ENCODE measurements around the gene IGSF3. TPM values are rescaled to one million over a fixed set of nuclear protein-coding genes. Genes with fewer than 3 reads are reported as not detected.

Gene IGSF3
- total RNA-seq, 1 donor from 2014 or later = 27.2 TPM

DNA sequence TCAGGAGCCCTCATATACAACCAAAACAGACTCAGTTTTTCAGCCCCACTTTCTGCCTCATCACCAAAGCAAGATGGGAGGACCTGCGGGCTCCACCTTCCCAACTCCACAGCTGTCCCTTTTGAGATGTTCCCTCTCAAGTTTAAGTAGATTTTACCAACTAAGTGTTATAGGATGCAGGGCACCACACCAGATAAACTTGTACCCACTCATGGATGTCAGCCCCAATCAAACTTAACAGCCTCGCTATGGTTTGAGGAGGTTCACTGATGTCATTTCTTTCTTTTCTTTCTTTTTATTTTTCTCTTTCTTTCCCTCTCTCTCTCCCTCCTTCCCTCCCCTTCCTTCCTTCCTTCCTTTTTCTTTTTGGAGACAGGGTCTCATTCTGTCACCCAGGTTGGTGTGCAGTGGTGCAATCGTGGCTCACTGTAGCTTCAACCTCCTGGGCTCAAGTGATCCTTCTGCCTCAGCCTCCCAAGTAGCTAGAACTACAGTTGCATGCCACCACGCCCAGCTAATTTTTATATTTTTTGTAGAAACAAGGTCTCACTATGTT lies 110.1 kb downstream of the IGSF3 start:
- Mint-ChIP-seq H3K27me3 (ENCODE audit: low read depth) (no peaks in the 10 kb centered on the region), H3K36me3 (ENCODE audit: low read depth) (peaks cover 1% of the 10 kb centered on the region), H3K4me1 (no peaks in the 10 kb centered on the region), H3K27ac (ENCODE audit: unreplicated experiment) (no peak overlapping the region), H3K9me3 (peaks cover 1% of the 10 kb centered on the region), H3K4me3 (no peak overlapping the region)
- no peak for DNase-seq (ENCODE audit: low read depth, low spot score)
- TF ChIP-seq CTCF (conservative IDR thresholded peaks at IDR 0.05) = no peak

GRCh38 chr1:116556289-116557006 lies 111.1 kb downstream of the IGSF3 start:
- H3K4me1 Mint-ChIP-seq = no peaks in the 10 kb centered on the region
- H3K27ac Mint-ChIP-seq (ENCODE audit: unreplicated experiment) = no peak overlapping the region
- peaks cover 3% of the 10 kb centered on the region for H3K36me3 Mint-ChIP-seq (ENCODE audit: low read depth)
- no peaks in the 10 kb centered on the region for H3K9me3 Mint-ChIP-seq
- DNase-seq (ENCODE audit: low read depth, low spot score) = no peak
- TF ChIP-seq CTCF (conservative IDR thresholded peaks at IDR 0.05) = no peak
- H3K4me3 Mint-ChIP-seq = no peak overlapping the region
- no peaks in the 10 kb centered on the region for H3K27me3 Mint-ChIP-seq (ENCODE audit: low read depth)

- Mint-ChIP-seq H3K36me3 (ENCODE audit: low read depth) (peaks cover 3% of the 10 kb centered on the region), H3K27ac (ENCODE audit: unreplicated experiment) (no peak overlapping the region), H3K4me3 (no peak overlapping the region), H3K9me3 (no peaks in the 10 kb centered on the region), H3K27me3 (ENCODE audit: low read depth) (no peaks in the 10 kb centered on the region), H3K4me1 (no peaks in the 10 kb centered on the region)
- no peak for TF ChIP-seq CTCF (conservative IDR thresholded peaks at IDR 0.05)
- DNase-seq (ENCODE audit: low read depth, low spot score) = no peak
These were observed 112.6 kb downstream of the IGSF3 start for GRCh38 chr1:116554924-116555323.

GRCh38 chr1:116553386-116554115 lies 114.0 kb downstream of the IGSF3 start:
- H3K36me3 Mint-ChIP-seq (ENCODE audit: low read depth) = peaks cover 3% of the 10 kb centered on the region
- no peak for TF ChIP-seq CTCF (conservative IDR thresholded peaks at IDR 0.05)
- no peaks in the 10 kb centered on the region for H3K4me1 Mint-ChIP-seq
- H3K9me3 Mint-ChIP-seq = no peaks in the 10 kb centered on the region
- no peak overlapping the region for H3K27ac Mint-ChIP-seq (ENCODE audit: unreplicated experiment)
- no peaks in the 10 kb centered on the region for H3K27me3 Mint-ChIP-seq (ENCODE audit: low read depth)
- DNase-seq (ENCODE audit: low read depth, low spot score) = no peak
- H3K4me3 Mint-ChIP-seq = no peak overlapping the region

GRCh38 chr1:116546354-116546977 lies 121.1 kb downstream of the IGSF3 start:
- Mint-ChIP-seq H3K27ac (ENCODE audit: unreplicated experiment) (no peak overlapping the region), H3K9me3 (no peaks in the 10 kb centered on the region), H3K36me3 (ENCODE audit: low read depth) (peaks cover 9% of the 10 kb centered on the region), H3K27me3 (ENCODE audit: low read depth) (no peaks in the 10 kb centered on the region), H3K4me3 (no peak overlapping the region), H3K4me1 (no peaks in the 10 kb centered on the region)
- DNase-seq (ENCODE audit: low read depth, low spot score) = no peak
- TF ChIP-seq CTCF (conservative IDR thresholded peaks at IDR 0.05) = no peak
